MV-4-11 (cell line): Measurements from ENCODE around the gene LSM7.

Experiments
- DNase-seq: peaks from one replicate; lab custom pipeline; 2025; lab: John Stamatoyannopoulos, UW

LSM7 gene

GRCh38 chr19:2328401-2329148, at the start of gene LSM7, which contains the start of gene SPPL2B:
LSM7 (minus strand) TSS chr19:2328586; CDS start chr19:2328566, 20 bp downstream.
SPPL2B (plus strand) TSS chr19:2328684; CDS start chr19:2328710, 26 bp downstream.
- peak; percentile 89 for DNase-seq

DNA sequence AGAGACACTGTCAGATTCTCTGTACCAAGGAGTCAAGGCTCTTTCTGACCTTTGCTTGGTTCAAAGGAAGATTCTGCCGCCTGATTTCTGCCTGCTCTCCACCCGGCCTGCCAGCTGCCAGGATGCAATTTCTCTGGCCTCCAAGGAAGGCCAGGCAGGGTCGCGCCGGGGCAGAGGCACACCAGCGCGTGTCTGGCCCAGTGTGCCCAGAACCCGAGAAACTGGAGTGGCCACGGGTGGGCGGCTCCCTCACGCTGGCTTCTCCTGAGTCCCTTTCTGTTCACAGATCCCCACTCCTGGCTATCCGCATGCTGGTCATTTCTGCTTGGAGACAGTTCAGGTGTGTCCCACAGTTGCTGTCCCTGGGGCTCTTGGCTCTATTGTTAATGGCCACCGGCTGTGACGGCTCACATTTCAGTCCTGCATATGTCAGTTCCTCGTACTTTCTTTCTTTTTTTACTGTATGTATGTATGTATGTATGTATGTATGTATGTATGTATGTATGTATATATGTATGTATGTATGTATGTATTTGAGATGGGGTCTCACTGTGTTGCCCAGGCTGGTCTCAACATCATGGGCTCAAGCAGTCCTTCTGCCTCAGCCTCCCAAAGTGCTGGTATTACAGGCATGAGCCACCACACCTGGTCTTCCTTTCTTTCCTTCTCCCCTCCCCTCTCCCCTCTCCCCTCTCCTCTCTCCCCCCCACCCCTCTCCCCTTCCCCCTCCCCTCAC, 48.6 kb upstream of the LSM7 start:
- DNase-seq = no peak

DNA sequence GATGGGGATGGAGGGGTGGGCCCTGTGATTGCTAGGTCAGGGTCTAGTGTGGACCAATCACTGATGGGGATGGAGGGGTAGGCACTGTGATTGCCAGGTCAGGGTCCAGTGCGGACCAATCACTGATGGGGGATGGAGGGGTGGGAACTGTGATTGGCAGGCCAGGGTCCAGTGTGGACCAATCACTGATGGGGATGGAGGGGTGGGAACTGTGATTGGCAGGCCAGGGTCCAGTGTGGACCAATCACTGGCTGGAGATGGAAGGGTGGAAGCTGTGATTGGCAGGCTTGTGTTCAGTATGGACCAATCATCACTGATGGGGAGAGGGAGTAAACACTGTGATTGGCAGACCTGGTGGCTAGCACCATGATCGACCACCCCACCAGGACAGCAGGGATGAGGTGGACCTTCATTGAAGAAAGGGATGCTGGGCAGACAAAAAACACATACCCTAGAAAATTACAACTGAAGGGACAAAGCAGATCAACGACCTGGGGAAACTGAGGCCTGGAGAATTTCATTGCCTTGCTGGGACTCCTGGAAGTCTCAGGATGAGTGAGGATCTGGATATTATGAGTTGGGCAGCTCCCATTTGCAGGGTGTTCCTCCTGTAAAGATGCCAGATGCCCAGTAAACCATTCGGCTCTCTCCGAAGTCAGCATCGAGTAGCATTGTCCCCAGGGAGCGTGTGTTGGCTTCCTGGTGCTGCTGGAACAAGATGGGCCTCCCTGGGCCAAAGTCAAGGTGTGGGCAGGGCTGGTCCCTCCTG, 47.2 kb upstream of the LSM7 start:
- DNase-seq = no peak

GRCh38 chr19:2374808-2375207, 46.4 kb upstream of the LSM7 start:
- DNase-seq = no peak

DNA sequence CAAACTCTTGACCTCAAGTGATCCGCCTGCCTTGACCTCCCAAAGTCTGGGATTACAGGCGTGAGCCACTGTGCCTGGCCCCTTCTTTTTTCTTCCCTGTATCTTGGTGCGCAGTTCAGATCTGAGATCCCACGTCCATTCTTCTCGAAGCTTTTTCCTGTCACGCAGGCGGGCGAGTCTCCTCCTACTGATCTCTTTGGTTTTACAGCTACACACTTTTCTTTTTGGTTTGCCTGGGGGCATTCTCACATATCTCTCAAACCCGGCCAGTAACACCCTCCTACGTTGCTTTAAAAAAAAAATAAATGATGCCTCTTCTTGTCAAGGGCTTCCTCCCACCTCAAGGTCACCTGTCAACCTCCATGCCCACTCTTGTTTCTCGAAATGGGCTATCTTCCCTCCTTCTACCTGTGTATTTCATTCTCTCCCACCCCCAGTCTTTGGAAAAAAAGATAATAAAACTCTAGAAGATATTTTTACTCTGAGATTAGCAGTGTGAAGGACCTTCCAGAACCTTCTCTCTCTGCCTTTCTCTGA, 43.8 kb upstream of the LSM7 start:
- DNase-seq = no peak

DNA sequence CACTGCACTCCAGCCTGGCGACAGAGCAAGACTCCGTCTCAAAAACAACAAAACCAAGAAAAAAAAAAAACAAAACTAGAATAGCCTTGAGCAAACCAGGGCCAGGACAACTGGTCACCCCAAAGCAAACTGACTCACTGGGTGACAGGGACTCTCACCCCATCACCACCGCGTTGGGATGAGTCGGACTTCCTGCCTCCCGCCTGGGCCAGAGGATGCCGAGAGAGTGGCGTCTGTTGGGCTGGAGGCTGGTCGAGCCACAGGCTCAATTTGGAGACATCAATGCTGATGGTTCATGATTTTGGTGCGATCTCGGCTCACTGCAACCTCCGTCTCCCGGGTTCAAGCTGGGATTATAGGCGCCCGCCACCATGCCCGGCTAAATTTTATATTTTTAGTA, 43.3 kb upstream of the LSM7 start:
- peak; percentile 20 for DNase-seq

DNA sequence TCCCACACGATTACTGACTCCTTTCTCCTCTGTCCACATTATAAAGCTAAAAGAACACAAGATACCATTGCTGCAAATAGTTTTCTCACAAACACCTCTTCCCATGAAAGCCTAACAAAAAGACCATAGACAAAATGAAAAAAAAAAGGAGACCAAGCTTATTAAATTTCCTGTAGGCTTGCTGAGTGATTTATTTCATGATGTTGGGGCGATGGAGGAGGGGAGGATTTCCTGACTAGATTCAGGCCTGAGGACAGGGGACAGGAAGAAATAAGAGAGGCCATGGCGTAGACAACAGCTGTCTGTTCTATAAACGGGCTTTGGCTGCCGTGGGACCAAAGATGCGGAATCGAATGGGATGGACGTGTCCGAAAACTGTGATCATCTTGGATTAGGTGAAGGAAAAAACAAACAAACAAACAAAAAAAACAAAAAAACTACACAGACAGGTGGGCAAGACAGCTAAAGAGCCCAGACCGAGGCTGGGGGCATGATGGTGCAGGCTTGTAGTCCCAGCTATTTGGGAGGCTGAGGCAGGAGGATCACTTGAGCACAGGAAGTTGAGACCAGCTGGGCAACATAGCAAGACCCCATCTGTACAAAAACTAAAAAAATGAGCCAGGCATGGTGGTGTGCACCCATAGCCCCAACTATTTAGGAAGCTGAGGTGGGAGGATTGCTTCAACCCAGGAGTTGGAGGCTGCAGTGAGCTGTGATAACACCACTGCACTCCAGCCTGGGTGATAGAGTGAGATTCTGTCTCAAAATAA, 37.0 kb upstream of the LSM7 start:
- DNase-seq = no peak

DNA sequence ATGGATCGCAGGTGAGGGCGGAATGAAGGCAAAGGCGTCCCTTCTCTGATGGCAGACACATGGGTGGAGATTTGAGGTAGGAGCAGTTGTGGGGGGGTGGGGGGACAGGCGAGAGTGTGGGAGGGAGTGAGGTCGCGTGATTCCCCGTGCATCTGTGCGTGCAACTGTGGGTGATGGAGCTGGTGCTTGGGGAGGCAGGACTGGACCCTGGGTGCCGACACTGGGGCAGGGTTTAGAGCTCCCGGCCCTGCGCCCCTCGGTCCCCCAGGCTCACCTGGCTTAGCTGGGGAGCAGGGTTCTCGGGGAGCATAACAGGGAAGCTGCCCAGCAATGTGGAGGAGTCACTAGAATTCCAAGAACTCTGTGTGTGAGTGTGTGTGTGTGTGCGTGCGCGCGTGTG, 35.0 kb upstream of the LSM7 start:
- DNase-seq = no peak

DNA sequence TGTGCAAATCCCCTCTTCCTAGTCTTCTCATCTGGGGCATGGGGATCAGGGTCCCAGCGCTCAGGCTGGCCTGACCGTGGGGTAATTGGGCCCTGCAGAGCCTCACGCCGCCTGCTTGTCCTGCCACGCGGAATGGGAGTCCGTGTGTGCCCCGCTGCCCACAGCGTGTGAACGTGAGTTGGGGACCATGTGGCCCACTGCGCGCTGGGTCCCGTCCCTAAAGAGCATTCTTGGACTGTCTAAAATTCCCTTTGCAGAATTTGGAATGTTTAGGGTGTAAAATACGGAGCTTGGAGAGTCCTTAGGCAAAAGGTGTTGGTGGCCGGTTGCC, 34.5 kb upstream of the LSM7 start:
- DNase-seq = no peak

GRCh38 chr19:2362046-2362969, 33.9 kb upstream of the LSM7 start:
- DNase-seq = no peak

DNA sequence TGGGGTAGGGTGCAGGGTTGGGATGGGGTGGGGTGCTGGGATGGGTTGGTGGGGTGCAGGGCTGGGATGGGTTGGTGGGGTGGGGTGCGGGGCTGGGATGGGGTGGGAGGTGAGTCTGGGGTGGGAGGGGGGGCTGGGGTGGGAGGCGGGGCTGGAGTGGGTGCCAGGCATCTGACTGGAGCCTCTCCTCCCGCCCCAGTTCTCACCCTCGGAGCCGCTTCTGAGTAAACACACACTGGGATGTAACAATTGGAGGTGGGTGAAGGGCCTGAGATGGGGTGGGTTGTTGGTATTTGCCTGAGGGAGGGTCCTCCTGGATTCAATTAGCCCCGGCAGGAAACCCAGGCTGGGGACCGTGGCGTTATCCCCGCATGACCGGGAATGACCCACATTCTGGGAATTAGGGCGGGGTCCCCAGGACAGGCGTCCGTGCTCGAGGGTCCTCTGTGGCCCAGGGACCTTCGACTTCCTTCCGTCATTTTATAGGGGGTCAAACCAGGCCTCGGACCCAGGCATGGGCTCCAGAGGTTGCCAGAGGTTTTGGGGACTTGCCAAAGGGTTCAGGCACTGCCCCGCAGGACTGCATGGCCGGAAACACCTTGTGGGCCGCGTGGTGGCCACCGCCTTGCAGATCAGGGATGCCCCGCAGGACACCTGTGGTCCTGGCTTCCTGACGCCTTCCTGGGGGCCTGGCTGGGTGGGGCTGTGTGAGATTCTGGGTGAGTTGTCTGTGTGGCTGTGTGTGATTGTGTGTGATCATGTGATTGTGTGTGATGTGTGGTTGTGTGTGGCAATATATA, 33.1 kb upstream of the LSM7 start:
- DNase-seq = no peak

GRCh38 chr19:2360833-2361232, 32.4 kb upstream of the LSM7 start:
- no peak for DNase-seq

DNA sequence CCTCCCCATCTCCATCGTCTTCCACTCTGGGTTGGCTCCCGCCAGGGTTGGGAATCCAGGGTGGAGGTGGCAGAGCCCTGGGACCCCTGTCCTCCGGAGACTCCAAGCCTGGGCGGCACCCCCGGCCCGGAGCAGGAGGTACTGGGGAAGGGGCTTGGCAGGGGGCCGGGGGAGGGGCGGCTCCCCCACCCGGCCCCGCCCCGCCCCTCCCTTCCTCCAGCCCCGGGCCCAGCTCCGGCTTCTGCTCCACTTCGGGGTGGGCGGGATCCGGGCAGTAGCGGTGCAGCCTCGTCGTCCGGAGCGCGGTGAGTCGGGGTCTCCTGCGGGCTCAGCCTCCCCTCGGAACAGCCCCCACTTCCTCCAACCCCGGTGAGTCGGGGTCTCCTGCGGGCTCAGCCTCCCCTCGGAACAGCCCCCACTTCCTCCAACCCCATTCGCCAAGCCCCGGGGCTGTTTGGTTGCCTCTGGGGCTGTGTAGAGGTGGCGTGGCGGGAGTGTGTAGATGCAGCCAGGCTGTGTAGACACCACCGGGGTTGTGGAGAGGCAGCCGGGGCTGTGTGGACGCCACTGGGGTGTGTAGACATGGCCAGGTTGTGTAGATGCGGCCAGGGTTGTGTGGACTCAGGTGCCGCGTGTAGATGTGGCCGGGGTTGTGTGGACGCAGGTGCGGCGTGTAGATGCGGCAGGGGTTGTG, 31.8 kb upstream of the LSM7 start, which contains the start of gene TMPRSS9:
TSS of gene TMPRSS9 (plus strand) at position 274 of the 694 bp plus-strand sequence. CDS start 29,521 bp downstream, outside the sequence.
- DNase-seq = no peak

DNA sequence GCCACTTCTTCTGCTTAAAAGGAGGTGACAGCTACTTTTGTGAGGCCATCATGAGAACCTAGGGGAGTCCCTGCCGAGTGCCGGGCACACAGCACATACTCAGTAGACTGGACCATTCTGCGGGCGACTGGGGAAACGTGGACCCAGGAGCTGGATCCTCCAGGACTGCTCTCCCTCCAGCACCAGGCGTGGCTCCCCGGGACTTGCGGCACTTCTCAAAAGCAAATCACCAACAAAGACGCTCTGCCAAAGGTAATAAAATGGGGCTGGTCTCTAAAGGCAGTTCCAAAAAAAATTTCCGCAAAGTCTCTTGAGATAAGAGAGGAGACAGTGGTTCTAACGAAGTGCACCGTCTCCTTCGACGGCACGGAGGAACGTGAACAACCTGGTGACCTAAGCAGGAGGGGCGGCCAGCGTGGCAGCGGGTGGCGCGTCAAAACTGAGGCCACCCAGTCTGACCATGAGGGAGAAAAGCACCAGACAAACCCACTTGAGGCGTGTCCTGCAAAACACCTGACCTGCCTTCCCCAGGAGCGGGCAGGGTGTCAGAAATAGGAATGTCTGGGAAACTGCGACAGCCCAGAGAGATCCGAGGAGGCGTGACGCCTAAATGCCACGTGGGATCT, 30.3 kb upstream of the LSM7 start:
- no peak for DNase-seq

DNA sequence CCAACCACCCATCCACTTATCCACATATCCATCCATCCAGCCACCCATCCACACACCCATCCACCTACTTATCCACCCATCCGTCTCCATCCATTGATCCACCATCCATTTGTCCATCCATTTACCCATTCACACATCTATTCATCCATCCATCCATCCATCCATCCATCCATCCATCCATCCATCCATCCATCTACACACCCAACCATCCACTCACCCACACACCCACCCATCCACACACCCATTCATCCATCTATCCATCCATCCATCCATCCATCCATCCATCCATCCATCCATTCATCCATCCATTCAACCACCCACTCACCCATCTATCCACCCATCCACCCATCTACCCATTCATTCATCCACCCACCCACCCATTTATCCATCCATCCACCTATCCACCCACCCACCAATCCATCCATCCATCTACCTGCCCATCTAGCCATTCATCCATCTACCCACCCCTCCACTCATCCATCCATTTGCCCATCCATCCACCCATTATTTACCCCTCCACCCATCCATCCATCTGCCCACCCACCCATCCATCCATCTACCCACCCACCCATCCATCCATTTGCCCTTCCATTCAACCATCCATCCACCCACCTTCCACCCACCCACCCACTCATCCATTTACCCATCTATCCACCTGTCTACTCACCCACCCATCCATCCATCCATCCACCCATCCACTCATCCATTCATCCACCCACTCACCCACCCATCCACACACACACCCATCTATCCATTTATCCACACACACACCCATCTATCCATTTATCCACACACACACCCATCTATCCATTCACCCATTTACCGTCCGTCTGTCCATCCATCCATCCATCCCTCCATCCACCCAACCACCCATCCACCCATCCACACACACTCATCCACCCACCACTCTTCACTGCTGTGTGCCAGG, 29.2 kb upstream of the LSM7 start:
- DNase-seq = no peak

- DNase-seq = no peak
These were observed 27.8 kb upstream of the LSM7 start for GRCh38 chr19:2356036-2356646.
